Pons (tissue), 1 donor: ENCODE data around the gene DGCR8.

Source experiments
- DNase-seq: peaks from one replicate; pipeline ENCODE4 v3.0.0-alpha.2; 2016; ENCODE audit warnings: low spot score

DGCR8 gene

DNA sequence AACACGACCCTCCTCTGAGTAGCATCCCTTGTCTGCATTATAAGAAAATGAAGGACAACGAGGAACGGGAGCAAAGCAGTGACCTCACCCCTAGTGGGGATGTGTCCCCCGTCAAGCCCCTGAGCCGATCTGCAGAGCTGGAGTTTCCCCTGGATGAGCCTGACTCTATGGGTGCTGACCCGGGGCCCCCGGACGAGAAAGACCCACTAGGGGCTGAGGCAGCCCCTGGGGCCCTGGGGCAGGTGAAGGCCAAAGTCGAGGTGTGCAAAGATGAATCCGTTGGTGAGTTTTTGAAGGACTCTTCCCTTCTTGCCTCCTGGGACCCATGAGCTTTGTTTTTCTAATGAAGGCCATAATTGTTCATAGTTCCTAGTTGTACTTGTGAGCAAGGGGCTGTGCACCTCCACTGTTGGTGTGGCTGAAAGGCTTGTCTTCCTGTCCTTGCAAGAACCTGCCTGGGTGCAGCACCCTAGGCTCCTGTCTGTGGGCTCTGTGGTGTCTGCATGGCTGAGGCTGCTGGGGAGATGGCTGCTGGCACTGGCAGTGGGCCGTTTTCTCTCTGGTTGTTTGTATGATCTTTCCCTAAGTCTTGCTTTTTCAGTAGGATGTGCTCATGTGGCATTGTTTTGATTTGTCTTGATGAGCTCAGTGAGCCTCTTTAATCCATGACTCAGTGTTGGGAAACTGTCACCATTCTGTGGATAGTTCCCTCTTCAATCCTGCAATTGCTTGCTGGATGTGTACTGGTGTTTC, 10.1 kb downstream of the DGCR8 start:
- no peak for DNase-seq

DNA sequence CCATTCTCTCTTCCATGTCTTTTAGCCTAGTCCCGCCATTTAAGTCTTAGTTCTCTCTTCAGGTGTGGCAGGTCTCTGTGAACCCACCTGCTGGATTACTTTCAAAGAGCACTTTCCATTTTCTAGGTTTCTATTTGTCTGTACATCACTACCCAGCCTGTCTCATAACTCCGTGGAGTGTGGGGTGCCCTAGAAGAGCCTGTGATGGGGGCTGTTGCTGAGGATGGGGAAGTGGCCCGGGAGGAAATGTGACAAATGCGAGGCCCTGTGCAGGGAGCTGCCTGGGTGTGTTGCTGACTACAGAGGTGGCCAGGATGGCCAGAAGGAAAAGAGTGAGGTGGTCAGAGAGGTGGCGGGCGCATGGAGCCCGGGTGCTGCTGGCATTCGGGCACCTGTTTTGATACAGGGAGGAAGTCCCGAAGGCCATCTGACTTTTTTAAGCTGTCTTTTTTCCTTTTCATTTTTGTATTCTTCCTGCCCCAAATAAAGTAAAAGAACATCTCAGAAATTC, 10.7 kb downstream of the DGCR8 start:
- DNase-seq, result no peak

DNA sequence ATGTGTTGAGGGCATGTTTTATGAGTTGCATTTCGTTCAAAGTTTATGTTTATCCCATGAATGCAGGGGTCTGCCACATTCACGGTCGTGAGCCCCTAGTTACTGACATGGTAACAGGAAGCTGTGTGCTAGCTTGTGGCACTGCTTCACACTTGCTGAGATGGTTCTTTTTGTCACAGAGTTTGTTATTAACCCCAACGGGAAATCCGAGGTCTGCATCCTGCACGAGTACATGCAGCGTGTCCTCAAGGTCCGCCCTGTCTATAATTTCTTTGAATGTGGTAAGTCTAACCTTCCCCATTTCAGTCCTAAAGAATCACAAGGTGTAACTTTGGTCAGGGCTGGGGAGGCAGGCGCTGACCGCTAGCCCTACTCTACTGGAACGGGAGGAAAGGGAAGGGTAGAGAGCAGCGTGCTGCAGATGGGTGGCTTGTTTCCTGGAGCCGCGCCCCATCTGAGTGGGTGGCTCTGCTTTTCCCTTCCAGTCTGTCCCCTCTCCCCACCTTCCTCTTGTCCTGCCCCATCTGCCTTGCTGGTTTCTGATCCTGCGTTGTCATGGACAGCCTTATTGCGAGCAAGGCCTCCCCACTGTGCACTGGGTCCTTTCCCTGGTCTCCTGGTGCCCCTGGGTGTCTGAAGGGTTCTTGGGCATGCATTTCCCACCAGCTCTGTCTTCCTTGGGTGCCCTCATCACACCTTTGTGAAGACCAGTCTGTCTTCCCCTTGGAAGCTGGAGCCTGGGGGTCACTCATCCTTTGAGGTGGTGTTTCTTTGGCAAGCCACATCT, 11.8 kb downstream of the DGCR8 start:
- no peak for DNase-seq

DNA sequence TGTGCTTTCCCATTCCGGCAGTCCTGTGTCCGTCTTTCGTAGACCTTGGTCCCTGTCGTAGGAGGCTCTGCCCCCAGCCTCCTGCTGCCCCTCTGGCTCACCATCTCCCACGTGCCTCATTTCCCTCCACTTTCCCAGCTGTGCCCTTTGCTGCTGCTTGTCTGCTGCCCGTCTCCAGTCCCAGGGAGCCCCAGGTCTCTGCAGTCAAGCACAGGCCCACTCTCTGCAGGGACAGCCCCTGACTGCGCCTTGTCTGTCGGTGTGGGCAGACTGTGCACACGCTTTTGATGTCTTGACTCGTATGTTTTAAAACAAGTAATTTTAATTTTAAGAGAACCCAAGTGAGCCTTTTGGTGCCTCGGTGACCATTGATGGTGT, 12.4 kb downstream of the DGCR8 start:
- no peak for DNase-seq

DNA sequence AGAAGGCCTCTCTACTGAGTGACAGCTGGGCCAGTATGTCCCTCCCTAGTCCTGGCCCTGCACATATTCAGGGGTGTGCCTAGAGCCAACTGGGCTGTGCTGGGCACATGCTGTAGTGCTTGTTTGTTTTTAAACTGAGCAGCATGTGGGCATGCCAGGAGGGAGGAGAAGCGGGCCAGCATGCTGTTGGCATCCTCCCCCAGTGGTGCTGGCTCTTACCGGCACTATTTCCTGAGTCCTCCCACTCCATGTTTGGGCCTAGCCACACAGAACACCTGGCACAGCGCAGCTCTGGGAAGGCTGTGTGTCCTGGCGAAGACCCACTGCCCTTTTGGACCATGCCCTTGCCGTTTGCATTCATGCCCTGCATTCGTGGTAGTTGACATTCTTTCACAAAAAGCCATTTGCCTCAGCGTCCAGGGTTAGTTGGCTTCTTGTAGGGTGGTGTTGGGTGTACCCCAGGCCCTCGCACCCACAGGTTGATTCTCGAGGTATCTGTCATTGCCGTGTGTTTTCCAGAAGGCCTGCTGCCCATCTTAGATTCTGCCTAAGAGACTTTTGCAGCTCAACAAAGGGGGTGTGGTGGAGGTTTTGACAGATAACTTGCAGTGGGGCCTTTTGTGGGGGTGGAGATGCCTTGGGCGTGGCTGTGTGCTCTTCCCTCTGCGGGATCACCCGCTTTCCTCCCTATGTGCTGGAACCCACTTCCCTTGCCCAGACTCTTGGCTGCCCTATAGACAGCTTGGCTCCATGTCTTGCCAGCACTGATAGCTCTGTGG, 13.6 kb downstream of the DGCR8 start:
- DNase-seq, result no peak

DNA sequence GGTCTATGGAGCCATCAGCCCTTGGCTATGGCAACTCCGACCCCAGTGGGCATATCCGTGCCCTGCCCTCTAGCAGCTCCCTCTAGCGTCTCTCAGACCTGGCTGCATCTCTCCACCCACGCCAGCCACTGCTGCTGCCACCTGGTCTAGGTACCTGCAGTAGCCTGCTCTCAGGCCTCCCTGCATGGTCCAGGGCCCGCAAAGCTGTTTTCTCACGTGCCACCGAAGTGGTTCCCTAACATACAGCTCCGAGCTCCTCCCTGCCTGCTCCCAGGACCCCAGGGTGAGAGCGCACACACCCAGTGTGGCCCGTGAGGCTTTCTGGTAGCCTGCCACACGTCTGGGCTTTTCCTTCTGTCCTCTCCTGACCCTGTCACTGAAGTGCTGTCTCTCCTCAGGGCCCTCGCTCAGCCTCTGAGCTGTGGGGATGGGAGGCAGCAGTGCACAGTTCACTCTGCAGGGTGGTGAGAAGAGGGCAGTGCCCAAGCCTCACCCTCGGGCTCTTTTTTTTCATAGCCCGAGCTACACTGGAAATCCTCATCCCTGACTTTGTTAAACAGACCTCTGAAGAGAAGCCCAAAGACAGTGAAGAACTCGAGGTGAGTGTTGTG, 14.3 kb downstream of the DGCR8 start:
- no peak for DNase-seq

DNA sequence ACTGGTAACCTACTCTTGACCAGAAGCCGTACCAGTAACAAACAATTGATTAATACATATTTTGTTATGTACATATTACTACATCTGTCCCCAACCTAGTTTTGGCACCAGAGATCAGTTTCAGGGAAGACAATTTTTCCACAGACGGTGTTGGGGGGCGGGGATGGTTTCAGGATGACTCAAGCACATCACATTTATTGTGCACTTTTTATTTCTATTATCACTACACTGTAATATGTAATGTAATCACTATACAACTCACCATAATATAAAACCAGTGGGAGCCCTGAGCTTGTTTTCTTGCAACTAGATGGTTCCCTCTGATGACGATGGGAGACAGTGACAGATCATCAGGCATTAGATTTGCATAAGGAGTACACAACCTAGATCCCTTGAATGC, 15.5 kb downstream of the DGCR8 start:
- no peak for DNase-seq

DNA sequence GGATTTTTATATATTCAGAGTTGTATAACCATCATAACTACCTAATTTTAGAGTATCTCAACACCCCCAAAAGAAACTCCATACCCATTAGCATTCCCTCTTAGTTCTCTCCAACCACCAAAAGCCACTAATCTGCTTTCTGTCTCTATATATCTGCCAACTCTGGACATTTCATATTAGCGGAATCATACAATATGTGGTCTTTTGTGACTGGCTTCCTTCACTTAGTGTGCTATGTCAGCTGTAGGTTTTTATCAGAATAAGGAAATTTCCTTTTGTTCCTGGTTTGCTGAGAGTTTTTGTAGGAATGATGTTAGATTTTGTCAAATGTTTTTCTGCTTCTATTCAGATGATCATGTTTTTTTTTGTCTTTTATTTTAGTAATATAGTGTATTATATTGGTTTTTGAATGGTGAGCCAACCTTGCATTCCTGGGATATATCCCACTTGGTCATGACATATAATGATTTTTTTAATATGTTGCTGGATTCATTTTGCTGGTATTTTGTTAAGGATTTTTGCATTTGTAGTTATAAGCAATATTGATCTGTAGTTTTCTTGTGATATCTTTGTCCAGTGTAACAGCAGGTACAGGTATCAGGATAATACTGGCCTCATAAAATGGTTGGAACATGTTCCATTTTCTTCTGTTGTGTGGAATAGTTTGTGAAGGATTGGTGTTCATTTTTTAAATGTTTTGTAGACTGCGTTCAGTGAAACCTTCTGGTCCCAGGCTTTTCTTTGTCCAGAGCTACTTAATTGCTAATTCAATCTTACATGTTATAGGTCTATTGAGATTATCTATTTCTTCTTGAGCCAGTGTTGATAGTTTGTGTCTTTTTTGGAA, 16.8 kb downstream of the DGCR8 start:
- DNase-seq, result no peak

DNA sequence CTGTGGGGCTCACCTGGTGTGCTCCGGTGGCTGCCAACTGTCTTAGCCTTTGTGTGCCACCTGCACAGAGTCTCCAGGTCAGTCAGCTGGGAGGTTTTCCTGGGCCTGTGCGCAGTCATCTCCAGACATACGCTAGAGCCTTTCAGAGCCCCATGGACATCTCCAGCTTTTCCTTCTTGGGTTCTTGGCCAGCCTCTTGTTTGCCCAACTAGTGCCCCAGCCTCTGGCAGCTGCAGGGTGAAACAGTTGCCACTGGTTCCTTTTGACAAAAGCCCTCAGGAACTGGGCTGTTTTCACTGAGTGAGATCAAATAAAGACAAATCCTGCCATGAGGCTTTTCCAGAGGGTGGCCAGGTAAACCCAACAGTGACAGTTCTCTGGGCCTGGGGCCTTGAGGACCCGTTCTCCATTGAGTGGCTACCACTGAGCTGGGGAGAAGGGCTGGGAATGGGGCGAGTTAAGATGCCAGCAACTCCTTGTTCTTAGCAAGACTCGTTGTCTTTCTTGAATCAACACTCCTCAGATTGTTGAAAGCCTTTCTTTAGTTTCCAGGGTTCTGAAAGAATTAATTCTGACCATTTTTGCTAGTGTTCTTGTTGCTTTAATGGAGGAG, 19.2 kb downstream of the DGCR8 start:
- DNase-seq, result no peak

DNA sequence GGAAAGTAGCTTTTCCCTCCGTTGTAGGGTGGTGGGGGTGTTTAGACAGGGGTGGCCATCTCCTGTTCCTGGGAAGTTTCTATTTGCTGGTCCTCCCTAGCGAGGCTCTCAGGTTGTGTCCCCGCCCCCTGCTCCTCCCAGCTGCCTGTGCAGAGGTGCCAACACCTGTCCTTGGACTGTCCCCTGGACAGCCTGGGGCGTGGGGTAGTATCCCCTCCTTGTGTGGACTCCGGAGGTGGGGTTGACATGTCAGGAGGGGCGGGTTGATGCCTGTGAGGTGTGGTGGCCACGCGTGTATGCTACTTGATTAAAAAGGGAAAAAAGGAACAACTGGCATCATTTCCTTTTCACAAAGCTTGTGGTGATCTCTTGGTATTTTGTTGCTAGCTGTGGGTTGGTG, 21.6 kb downstream of the DGCR8 start:
- DNase-seq, result no peak

DNA sequence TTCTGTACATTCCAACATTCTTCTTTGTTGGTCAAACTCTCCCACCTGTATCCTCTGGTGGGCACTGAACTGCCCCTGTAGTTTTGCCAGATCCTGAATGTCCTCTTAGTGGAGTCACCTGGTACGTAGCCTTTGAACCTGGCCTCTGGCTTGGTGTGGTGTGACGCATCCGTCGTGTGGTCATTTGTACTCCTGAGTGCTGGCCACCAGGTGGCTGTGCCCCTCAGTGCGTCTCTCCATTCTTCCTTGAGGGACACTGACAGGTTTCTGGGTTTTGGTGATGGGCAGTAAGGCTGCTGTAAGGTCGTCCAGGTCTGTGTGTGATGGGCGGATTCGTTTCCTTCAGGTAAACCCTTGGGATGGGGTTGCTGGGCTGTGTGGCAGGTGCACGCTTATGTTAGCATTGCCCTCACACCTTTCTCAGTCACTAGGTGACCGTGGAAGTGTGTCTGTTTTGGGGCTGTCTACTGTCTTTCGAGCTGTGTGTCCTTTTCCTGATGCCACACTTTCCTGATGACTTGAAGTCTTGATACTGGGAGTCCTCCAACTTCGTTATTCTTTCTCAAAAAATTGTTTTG, 22.3 kb downstream of the DGCR8 start:
- no peak for DNase-seq

DNA sequence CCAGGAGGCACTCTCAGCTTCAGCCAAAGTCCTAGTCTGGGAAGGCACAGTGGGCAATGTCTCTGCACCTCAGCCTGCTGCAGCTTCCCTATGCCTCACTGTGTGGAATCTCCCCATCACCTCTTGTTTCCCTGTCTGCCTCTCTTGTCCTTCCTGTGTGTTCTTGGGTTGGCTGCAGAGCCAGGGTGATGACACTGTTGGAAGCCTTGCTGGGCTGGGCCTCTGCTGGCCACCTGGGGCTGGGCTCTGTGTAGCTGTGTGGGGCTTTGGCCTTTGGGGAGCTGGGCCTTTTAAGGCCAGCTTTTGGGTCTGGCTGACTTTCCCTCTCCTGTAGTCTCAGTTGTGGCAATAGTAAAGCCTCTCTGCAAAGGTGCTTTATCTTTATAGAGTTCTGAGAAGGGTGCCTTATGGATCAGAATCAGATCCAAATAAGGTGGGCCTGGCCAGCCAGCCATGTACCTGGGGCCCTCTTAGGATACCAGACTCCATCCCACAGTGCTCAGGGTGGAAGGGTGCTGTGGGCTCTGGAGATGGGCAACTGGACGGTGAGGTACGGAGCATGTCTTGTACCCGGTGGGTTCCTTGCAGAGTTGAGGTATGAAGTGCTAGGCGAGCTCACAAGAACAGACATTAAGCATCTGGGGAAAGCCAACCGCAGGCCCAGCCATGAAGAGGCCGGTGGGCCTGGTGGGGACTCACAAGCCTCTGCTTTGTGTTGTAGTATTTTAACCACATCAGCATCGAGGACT, 25.6 kb downstream of the DGCR8 start:
- no peak for DNase-seq

DNA sequence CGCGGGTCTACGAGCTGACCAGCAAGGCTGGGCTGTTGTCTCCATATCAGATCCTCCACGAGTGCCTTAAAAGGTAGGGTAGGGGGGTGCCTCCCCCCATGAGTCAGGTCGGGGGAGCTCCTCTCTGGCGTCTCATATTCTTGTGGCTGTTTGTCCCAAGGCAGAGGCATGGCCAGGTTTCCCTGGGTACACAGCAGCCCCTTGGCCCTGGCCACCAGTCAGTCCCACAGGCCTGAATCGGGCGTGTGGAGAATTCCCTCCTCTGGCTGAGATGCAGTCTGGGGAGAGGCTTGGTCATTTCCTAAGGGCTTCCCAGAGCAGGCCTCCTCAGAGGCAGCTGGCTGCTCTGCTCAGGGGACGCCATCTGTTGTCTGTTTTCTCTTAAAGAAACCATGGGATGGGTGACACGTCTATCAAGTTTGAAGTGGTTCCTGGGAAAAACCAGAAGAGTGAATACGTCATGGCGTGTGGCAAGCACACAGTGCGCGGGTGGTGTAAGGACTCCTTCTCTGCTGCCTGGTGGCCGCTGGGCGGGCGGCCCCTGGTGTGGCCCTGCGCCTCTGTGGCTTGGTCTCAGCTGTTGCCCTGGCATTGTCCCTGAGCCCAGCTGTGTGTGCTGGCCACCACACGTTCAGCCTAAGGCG, 26.3 kb downstream of the DGCR8 start:
- DNase-seq, result no peak

DNA sequence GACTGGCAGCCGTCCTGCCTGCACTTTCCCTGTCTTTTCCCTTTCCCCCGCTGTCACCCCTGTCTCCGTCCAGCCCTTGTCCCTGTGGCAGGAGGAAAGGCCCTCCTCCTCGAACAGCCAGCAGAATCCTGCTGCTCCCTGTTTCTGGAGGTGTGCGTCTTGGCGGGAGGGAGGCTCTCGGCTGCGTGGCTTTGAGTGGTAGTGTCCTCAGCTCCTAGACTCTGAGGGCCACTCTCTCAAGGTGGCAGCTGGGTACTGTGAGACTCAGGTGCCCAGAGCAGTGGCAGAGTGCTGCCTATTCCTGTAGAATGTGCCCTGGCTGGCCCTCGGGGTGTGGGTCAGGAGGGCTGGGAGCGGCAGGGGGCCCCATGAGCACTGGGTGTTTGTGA, 26.8 kb downstream of the DGCR8 start:
- no peak for DNase-seq

DNA sequence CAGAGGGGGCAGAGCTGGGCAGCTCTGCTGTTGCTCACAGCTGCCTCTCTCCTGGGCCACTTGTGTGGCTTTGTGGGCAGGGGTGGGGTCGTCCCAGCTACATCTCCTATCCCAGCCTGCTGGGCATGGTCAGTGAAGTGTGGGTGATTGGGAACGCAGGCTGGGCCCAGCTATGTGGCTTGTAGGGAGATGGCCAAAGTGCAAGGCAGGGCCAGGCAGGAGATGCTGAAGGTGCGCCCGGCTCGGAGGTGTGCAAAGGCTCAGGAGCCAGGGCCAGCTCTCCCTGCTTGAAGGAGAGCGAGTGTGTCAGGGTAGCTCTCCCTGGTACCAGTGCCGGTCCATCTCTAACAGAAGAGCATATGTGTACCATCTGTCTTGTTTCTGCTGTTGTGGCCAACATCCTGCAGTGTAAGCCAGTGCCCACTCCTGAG, 27.4 kb downstream of the DGCR8 start:
- DNase-seq, result no peak

DNA sequence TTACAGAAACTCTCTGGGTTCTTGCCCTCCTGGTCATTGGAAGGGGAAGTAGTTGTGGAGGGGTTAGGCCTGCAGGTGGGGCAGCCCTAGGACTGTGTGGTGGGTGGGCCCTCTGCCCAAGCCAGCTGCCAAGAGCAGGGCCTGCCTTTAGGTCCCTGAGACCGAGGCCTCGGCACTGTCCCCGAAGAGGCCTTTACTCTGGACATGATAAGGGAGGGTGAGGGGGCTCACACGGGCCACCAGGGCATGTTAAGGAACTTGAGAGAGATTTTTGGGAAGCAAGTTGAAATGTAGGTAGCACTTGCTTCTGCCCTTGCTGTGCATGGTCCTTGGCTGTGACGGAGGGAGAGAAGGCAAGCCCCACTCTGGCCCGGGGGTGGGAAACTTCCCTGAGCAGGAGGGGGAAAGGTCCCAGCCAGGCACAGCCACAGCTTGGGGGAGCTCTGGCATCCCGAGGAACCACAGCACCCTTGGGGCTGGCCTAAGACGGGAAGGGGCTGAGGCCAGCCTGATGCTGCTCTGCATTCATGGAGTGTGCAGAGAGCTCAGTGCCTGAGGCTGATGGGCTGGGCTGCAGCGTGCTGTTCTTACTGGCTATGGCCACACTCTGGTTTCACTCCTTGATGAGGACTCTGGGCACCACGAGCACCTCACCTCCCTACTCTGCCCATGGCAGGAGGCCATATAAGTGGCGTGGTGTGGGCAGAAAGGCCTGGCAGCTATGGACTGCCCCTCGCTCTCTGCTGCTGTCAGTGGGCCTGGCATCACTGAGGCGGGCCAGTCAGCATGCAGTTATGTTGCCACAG, 28.1 kb downstream of the DGCR8 start:
- no peak for DNase-seq

DNA sequence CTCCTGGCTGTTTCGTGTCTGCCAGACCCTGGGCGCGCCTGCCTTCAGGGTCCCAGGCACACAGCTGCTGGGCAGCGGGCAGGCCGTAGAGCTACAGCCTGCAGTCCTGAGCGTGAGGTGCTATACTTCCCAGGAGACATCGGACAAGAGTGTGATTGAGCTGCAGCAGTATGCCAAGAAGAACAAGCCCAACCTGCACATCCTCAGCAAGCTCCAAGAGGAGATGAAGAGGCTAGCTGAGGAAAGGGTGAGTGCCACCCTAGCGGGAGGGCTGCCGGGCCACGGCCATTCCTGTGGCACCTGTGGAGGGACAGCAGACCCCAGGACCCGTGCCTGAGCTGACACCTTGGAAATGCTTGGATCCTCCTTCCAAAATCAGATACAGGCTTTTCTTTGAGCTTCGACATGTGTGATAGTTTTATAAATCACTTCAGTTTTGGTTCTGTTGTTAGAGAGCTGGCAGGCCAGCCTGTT, 28.8 kb downstream of the DGCR8 start:
- DNase-seq, result no peak
